NB4 (cell line): ENCODE data around the gene S100A3.
"Not testable (repeated sequence)": the region's sequence is repeated elsewhere in the genome, so short reads cannot be mapped to it uniquely, and the experiment has no call there.

Experiments
- DNase-seq: peaks from one replicate; pipeline ENCODE4 v3.0.0; 2010; ENCODE audit warnings: low read depth
- H3K4me3 ChIP-seq: one replicate; pipeline ENCODE4 v1.5.1; 2011; ENCODE audit warnings: mild to moderate bottlenecking, low read depth, low read length, moderate library complexity
- MAX ChIP-seq: IDR thresholded peaks from 2 replicates; pipeline ENCODE4 v1.6.1; 2011; ENCODE audit warnings: low read depth, low read length
- MYC ChIP-seq: IDR thresholded peaks from 2 replicates; pipeline ENCODE4 v1.6.1; 2011; ENCODE audit warnings: low read depth, low read length
- POLR2A ChIP-seq: IDR thresholded peaks from 2 replicates; pipeline ENCODE4 v1.6.1; 2011; ENCODE audit warnings: mild to moderate bottlenecking; ENCODE audit not compliant: insufficient read length; ENCODE audit errors: extremely low read depth
- TF ChIP-seq, protein P1 (sequence below): IDR thresholded peaks from one replicate; pipeline ENCODE4 v1.5.1; 2012; ENCODE audit warnings: low read depth, low read length

Gene S100A3

DNA sequence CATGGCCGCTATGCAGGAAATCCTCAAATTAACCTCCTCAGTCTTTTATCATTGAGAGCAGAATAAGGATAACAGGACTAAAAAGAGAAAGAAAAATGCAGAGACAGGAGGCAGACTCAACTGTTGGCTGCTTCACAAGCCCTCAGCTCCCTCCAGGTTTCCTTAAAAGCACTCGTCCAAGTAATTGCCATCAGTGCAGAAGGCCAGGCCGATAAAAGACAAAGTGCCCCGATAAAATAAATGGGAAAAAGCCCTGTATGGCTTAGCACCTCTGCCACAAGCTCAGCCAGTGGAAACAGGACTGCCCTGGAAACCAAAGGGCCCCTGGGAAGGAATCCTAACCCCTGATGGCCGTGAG lies 21.4 kb downstream of the S100A3 start:
- no peak for DNase-seq
- TF ChIP-seq, protein P1, sequence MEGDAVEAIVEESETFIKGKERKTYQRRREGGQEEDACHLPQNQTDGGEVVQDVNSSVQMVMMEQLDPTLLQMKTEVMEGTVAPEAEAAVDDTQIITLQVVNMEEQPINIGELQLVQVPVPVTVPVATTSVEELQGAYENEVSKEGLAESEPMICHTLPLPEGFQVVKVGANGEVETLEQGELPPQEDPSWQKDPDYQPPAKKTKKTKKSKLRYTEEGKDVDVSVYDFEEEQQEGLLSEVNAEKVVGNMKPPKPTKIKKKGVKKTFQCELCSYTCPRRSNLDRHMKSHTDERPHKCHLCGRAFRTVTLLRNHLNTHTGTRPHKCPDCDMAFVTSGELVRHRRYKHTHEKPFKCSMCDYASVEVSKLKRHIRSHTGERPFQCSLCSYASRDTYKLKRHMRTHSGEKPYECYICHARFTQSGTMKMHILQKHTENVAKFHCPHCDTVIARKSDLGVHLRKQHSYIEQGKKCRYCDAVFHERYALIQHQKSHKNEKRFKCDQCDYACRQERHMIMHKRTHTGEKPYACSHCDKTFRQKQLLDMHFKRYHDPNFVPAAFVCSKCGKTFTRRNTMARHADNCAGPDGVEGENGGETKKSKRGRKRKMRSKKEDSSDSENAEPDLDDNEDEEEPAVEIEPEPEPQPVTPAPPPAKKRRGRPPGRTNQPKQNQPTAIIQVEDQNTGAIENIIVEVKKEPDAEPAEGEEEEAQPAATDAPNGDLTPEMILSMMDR, result no peak
- TF ChIP-seq MAX, result no peak
- TF ChIP-seq POLR2A, result no peak
- TF ChIP-seq MYC, result no peak

GRCh38 chr1:153527023-153527682 lies 21.9 kb downstream of the S100A3 start:
- DNase-seq, result no peak
- TF ChIP-seq POLR2A, result no peak
- TF ChIP-seq, protein P1, result no peak
- TF ChIP-seq MAX, result no peak
- TF ChIP-seq MYC, result no peak
- no peak overlapping the region for H3K4me3 ChIP-seq

More for the DNA sequence above, 21.4 kb downstream of the S100A3 start:
- no peak overlapping the region for H3K4me3 ChIP-seq

DNA sequence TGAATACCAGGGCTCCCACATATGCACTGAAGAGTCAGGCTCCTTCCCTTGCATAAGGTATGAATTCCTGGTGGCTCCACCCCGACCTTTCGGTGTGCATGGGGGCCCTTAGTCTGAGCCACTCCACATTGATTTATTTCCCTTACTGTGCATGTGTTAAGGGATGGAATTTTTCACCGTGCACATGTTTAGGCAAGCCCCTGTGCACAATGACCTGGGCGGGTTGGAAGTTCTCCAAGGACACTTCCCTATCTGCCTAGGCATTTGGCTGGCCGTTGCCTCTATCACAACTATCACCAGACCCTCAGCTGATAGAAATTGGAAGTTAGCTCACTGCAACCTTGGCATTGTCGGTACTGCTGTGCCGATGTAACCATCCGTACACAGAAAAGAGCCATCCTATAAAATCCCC lies 22.9 kb downstream of the S100A3 start:
- H3K4me3 ChIP-seq, result no peak overlapping the region
- no peak for TF ChIP-seq POLR2A
- TF ChIP-seq, protein P1, result no peak
- TF ChIP-seq MAX, result no peak
- TF ChIP-seq MYC, result no peak
- no peak for DNase-seq

DNA sequence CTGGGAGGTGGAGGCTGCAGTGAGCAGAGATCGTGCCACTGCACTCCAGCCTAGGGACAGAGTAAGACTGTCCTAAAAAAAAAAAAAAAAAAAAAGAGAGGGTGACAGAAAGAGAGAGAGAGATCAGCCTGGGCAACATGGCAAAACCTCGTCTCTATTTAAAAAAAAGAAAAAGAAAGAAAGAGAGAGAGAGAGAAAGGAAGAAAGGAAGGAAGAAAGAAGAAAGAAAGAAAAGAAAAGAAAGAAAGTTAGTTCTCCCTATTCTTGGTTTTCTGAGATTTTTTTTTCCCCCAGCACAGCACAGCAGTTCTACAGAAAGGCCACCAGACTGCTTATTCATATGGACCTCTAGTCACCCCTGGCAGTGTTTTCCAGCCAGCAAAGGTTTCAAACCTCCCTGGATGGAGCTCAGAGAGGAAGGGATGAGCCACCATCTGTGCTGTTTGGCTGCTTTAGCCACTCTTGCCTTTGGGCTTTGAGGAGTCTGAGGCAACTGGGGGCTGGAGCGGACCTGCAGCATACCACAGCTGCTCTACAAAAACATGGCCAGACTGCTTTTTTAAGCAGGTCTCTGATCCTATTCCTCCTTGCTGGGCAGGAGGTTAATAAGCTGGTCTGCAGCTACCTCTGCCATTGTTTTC lies 23.9 kb downstream of the S100A3 start:
- DNase-seq, result no peak
- H3K4me3 ChIP-seq, result no peak overlapping the region
- TF ChIP-seq, protein P1, result no peak
- TF ChIP-seq MAX (no peak), POLR2A (no peak), MYC (no peak)

DNA sequence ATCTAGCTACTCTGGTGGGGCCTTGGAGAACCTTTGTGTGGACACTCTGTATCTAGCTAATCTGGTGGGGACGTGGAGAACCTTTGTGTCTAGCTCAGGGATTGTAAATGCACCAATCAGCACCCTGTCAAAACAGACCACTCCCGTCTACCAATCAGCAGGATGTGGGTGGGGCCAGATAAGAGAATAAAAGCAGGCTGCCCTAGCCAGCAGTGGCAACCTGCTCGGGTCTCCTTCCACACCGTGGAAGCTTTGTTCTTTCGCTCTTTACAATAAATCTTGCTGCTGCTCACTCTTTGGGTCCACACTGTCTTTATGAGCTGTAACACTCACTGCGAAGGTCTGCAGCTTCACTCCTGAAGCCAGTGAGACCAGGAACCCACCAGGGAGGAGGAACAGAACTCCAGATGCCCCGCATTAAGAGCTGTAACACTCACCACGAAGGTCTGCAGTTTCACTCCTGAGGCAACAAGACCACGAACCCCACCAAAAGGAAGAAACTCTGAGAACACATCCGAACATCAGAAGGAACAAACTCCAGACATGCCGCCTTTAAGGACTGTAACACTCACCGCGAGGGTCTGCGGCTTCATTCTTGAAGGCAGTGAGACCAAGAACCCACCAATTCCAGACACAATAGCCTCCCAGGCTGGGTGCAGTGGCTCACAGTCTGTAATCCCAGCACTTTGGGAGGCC lies 26.6 kb downstream of the S100A3 start:
- not testable (repeated sequence) for H3K4me3 ChIP-seq, DNase-seq

DNA sequence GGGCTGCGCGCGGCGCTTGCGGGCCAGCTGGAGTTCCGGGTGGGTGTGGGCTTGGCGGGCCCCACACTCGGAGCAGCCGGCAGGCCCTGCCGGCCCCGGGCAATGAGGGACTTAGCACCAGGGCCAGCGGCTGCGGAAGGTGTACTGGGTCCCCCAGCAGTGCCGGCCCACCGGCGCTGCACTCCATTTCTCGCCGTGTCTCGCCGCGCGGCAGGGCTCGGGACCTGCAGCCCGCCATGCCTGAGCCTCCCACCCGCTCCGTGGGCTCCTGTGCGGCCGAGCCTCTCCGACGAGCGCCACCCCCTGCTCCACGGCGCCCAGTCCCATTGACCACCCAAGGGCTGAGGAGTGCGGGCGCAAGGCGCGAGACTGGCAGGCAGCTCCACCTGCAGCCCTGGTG lies 27.2 kb downstream of the S100A3 start:
- not testable (repeated sequence) for H3K4me3 ChIP-seq, DNase-seq
